ENCODE measurements around the gene CFAP61. TPM values are rescaled to one million over a fixed set of nuclear protein-coding genes. Genes with fewer than 3 reads are reported as not detected.

CFAP61 gene
- total RNA-seq, 1 donor: not detected

DNA sequence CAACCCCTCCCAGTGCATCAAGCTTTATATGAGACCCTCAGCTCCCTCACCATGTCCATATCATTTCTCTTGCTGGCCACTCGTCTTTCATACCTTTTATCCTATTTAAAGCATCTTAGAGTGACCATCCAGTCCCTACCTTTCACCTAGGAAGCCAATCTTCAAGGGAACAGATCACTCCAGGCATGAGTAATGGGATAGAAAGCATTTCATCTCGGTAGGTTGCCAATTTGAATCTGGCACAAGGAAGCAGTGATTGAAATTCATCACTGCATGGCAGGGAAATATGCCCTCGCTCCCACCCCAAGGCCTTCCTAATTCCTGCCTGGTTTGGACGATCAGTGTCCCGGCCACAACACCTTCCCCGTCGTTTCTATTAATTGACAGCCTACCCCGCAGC lies 150.4 kb downstream of the CFAP61 start:
- no peak for DNase-seq (ENCODE audit: insufficient read length, low spot score, missing footprints)
- no peaks in the 10 kb centered on the region for H3K9me3 ChIP-seq (ENCODE audit: low read depth, low read length)
- TF ChIP-seq, protein P1, sequence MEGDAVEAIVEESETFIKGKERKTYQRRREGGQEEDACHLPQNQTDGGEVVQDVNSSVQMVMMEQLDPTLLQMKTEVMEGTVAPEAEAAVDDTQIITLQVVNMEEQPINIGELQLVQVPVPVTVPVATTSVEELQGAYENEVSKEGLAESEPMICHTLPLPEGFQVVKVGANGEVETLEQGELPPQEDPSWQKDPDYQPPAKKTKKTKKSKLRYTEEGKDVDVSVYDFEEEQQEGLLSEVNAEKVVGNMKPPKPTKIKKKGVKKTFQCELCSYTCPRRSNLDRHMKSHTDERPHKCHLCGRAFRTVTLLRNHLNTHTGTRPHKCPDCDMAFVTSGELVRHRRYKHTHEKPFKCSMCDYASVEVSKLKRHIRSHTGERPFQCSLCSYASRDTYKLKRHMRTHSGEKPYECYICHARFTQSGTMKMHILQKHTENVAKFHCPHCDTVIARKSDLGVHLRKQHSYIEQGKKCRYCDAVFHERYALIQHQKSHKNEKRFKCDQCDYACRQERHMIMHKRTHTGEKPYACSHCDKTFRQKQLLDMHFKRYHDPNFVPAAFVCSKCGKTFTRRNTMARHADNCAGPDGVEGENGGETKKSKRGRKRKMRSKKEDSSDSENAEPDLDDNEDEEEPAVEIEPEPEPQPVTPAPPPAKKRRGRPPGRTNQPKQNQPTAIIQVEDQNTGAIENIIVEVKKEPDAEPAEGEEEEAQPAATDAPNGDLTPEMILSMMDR (IDR thresholded peaks at IDR 0.05; ENCODE audit: extremely low read depth, low read depth, low read length): no peak

DNA sequence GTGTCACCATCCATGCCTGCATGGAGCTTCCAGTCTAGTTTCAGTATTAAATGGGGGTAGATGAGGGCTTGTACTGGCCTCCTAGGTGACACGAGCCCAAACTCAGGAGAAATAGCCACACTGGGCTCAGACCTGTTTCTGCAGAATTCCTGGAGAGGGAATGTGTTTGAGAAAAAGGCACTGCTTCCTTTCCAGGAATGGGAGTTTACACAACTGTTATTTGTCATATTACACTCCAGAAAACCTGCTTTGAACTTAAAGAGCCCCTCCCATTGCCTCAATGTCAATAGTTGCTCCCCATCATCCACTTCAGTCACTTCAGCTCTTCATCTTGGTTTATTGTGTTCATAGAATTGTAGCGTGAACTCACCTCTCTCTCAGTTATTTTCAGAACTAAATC lies 151.5 kb downstream of the CFAP61 start:
- Histone ChIP-seq H3K4me1 (ENCODE audit: insufficient read depth, low read length) (no peaks in the 10 kb centered on the region), H3K4me2 (ENCODE audit: insufficient read depth, low read length) (no peak overlapping the region), H2AFZ (ENCODE audit: low read length) (no peak overlapping the region), H3K27me3 (ENCODE audit: insufficient read depth, low read length) (no peaks in the 10 kb centered on the region), H3K27ac (ENCODE audit: low read depth, low read length) (no peak overlapping the region), H4K20me1 (ENCODE audit: insufficient read depth, low read length) (no peaks in the 10 kb centered on the region), H3K4me3 (ENCODE audit: insufficient read depth, low read length) (no peak overlapping the region), H3K79me2 (ENCODE audit: insufficient read depth, low read length) (no peaks in the 10 kb centered on the region), H3K36me3 (ENCODE audit: insufficient read depth, low read length) (no peaks in the 10 kb centered on the region), H3K9me3 (ENCODE audit: low read depth, low read length) (no peaks in the 10 kb centered on the region)
- DNase-seq (ENCODE audit: insufficient read length, low spot score, missing footprints): no peak
- TF ChIP-seq, protein P1 (IDR thresholded peaks at IDR 0.05; ENCODE audit: extremely low read depth, low read depth, low read length): no peak

More for the DNA sequence above, 150.4 kb downstream of the CFAP61 start:
- H3K27ac ChIP-seq (ENCODE audit: low read depth, low read length): no peak overlapping the region
- no peaks in the 10 kb centered on the region for H3K4me1 ChIP-seq (ENCODE audit: insufficient read depth, low read length)
- no peaks in the 10 kb centered on the region for H3K27me3 ChIP-seq (ENCODE audit: insufficient read depth, low read length)
- H4K20me1 ChIP-seq (ENCODE audit: insufficient read depth, low read length): no peaks in the 10 kb centered on the region
- H3K79me2 ChIP-seq (ENCODE audit: insufficient read depth, low read length): no peaks in the 10 kb centered on the region
- no peaks in the 10 kb centered on the region for H3K36me3 ChIP-seq (ENCODE audit: insufficient read depth, low read length)
- H3K4me2 ChIP-seq (ENCODE audit: insufficient read depth, low read length): no peak overlapping the region
- no peak overlapping the region for H2AFZ ChIP-seq (ENCODE audit: low read length)
- H3K4me3 ChIP-seq (ENCODE audit: insufficient read depth, low read length): no peak overlapping the region

DNA sequence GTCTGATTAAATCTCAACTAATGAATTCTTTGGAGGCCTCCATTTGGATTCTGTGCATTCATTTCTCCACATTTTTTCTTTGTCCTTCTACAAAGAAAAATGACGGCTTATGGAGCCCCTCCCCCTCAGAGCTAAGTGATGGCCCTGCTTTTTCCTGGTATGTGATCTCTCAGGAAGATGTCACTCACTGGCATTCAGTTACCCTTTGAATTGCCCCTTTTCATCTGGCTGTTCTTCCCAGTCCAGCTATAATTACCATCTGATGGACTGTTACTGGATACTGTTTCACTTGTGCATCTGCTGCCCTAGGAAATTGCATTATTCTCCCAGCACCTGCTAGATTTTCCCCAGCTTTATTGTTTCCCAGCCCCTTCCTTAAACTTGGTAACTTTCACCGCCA lies 151.9 kb downstream of the CFAP61 start:
- DNase-seq (ENCODE audit: insufficient read length, low spot score, missing footprints): no peak
- Histone ChIP-seq H3K4me3 (ENCODE audit: insufficient read depth, low read length) (no peak overlapping the region), H4K20me1 (ENCODE audit: insufficient read depth, low read length) (no peaks in the 10 kb centered on the region), H3K79me2 (ENCODE audit: insufficient read depth, low read length) (no peaks in the 10 kb centered on the region), H3K27me3 (ENCODE audit: insufficient read depth, low read length) (no peaks in the 10 kb centered on the region), H3K9me3 (ENCODE audit: low read depth, low read length) (no peaks in the 10 kb centered on the region), H3K36me3 (ENCODE audit: insufficient read depth, low read length) (no peaks in the 10 kb centered on the region), H2AFZ (ENCODE audit: low read length) (no peak overlapping the region), H3K27ac (ENCODE audit: low read depth, low read length) (no peak overlapping the region), H3K4me1 (ENCODE audit: insufficient read depth, low read length) (no peaks in the 10 kb centered on the region), H3K4me2 (ENCODE audit: insufficient read depth, low read length) (no peak overlapping the region)
- TF ChIP-seq, protein P1 (IDR thresholded peaks at IDR 0.05; ENCODE audit: extremely low read depth, low read depth, low read length): no peak

DNA sequence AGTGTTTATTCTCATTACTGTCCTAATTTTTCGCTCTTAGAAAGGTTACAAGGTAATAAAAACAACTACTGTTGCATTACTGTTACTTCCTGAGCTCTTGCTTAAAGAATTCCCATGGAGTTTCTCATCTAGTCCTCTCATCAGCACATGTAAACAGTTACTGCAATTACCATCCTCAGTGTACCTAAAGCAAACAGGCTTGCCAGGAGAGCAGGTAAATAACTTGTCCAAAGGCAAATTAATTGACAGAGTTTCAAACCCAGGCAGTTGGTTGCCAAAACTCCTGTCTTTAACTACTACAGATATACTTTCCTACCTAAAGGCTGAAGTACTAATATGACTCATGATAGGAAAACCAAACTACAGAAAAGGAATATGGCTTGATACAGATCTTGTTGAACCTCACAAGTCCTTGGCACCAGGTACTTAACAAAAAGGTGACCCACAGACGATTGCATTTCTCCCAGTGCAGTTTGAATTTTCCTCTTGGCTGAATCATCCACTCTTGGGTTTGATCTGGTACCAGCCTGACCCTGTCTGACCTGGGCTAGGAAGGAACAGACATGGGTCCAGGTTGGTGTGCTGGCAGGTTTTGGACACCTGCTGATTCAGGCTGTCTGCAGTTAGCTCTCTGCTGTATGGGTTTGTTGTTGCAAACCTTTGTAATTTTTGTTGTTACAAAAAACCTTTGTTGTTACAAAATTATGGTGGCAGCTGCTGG lies 153.0 kb downstream of the CFAP61 start:
- H3K4me1 ChIP-seq (ENCODE audit: insufficient read depth, low read length): no peaks in the 10 kb centered on the region
- H2AFZ ChIP-seq (ENCODE audit: low read length): no peak overlapping the region
- TF ChIP-seq, protein P1 (IDR thresholded peaks at IDR 0.05; ENCODE audit: extremely low read depth, low read depth, low read length): no peak
- H3K27me3 ChIP-seq (ENCODE audit: insufficient read depth, low read length): no peaks in the 10 kb centered on the region
- H3K27ac ChIP-seq (ENCODE audit: low read depth, low read length): no peak overlapping the region
- no peaks in the 10 kb centered on the region for H3K79me2 ChIP-seq (ENCODE audit: insufficient read depth, low read length)
- no peaks in the 10 kb centered on the region for H3K36me3 ChIP-seq (ENCODE audit: insufficient read depth, low read length)
- no peaks in the 10 kb centered on the region for H3K9me3 ChIP-seq (ENCODE audit: low read depth, low read length)
- no peak for DNase-seq (ENCODE audit: insufficient read length, low spot score, missing footprints)
- H3K4me2 ChIP-seq (ENCODE audit: insufficient read depth, low read length): no peak overlapping the region
- H4K20me1 ChIP-seq (ENCODE audit: insufficient read depth, low read length): no peaks in the 10 kb centered on the region
- no peak overlapping the region for H3K4me3 ChIP-seq (ENCODE audit: insufficient read depth, low read length)

Measured in osteoblast (primary cell).